GDM1 (cell line): Measurements from ENCODE around the gene CMTR1.

Experiments used
- DNase-seq: peaks from one replicate; lab custom pipeline; 2025; lab: John Stamatoyannopoulos, UW

Gene CMTR1

GRCh38 chr6:37477656-37478435 is 44.8 kb downstream of the CMTR1 start:
- no peak for DNase-seq

- no peak for DNase-seq
Observed at GRCh38 chr6:37478827-37479226, 45.8 kb downstream of the CMTR1 start.

DNA sequence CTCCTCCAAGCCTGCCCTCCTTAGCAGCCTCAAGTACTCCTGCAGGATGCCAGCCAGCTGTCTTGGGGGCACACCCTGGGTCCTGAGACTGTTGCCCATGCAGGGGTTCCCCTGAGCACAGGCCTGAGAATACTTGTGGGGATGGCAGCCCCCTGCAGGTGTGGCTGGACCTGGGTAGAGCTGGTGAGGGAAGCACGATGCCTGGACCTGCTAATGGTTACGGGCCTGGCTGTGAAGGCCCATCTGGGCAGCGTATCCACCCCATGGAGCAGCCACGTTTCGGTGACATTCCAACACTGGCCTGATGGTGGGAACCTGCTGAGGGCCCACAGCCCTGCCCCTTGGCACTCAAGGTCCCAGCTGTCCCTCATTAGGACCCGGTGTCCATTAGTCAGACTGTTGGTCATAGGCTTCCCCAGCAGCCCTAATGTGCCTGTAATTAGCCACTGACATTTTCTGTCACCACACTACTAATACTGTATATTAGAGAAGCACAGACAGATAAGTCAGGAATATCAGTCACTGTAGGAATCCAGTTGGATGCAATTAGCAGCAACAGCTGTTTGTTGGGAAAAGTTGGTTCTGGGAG is 46.3 kb downstream of the CMTR1 start:
- no peak for DNase-seq

GRCh38 chr6:37480118-37480736 is 47.2 kb downstream of the CMTR1 start:
- DNase-seq = no peak

GRCh38 chr6:37480951-37481534 is 48.0 kb downstream of the CMTR1 start:
- DNase-seq = no peak

DNA sequence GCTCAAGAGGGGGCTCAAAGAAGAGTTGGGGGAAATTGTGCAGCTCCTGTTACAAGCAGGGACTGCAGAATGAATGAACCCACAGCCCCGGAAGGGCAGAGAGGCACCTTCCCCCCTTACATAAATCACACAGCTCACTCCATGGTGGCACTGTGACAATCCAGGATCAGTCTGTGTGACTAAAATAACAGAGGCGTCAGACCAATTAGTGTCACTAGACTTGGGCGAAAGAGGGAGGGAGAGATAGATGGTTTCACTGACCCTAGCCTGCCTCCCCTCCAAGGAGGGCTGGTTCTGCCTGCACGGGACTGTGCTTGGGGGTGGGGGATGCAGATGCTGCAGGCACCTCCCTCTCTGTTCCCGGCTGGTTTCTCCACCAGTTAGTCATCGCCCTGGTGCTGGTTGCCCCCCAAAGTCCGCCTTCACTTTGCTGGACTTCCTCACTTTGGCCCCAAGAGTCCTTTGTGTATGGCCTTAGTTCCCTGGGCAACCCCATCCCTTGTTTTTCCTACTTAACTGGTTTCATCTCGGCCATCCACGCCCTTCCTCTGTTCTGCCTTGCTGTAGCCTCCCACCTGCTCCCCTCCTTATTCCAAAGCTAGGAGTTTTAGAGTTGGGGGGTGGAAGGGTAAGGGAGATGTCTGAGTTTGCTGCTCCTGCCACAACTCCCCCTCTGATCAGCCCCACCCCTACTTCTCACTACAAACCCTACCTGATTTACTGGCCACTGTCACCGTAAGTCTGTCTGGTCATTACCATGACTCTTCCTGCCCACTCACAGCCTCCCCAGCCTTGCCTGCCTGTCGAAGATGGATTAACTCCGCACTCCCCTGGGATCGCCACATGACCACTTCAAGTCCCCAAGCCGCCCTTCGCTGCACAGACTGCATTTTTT is 48.9 kb downstream of the CMTR1 start:
- no peak for DNase-seq

- DNase-seq = no peak
Observed at GRCh38 chr6:37482606-37483251, 49.7 kb downstream of the CMTR1 start.

DNA sequence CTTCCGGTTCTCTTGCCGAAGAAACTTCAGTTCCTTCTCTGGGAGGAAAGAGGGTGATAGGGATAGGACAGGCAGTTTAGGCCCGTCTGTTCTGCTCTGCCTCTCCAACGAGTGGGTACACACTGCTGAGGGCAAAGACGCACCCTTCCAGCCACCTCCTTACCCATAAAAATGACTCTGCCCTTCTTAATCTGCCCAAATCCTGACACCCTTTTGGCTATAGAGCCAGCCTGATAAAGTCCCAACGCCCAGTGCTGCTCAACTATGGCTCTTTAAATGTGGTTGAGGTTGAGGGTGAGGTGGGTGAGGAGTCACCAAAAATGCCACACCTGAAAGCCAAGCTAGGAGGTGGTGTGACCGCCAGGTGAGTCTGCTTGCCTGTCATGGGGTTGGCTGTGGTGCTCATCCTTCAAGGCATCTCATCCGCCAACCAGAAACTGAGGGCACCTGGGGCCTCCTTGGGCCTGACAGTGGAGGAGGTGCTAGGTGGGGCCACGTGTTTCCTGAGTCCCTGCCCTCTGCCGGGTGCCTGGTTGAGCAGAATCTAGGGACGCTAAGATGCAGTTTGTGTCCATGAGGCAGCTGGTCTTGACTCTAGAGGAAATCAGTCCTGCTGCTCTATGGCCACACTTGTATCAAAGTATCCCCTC is 50.4 kb downstream of the CMTR1 start:
- DNase-seq = no peak

- no peak for DNase-seq
Observed at GRCh38 chr6:37483917-37484785, 51.1 kb downstream of the CMTR1 start.

GRCh38 chr6:37484786-37485170 is 51.8 kb downstream of the CMTR1 start:
- DNase-seq = no peak

- DNase-seq = no peak
Observed at GRCh38 chr6:37485291-37485702, 52.3 kb downstream of the CMTR1 start.

DNA sequence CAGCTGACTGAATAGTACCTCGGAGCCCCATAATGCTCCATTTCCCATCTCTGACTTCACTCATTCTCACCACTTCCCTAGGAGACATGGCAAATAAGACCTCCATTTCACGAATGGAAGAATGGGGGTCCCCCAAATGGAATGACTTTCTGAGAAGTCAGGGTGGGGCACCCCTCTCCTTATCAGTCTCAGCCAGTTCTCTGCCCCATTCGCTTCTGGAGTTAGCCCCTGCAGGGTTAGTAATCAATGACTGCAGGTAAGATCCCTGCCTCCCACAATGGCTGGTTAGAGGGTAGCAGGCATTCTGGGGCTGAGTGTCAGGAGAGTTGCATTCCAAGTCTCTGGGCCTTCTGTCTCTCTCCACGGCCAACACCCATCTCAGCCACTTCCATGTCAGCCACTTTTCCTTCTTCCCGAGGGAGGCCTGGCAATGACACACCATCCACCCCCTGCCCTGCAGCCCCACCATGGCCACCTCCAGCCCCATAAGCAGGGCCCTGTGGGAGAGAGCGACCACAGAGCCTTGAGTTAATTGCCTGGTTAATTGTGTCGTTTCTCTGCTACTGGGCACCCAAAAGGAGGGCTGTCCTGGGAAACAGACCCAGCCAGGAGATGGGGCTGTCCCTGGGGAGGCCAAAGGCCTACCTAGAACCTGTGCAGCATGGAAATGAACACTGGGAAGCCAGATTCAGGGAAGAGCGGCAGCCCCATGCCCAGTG is 53.3 kb downstream of the CMTR1 start:
- DNase-seq = no peak

DNA sequence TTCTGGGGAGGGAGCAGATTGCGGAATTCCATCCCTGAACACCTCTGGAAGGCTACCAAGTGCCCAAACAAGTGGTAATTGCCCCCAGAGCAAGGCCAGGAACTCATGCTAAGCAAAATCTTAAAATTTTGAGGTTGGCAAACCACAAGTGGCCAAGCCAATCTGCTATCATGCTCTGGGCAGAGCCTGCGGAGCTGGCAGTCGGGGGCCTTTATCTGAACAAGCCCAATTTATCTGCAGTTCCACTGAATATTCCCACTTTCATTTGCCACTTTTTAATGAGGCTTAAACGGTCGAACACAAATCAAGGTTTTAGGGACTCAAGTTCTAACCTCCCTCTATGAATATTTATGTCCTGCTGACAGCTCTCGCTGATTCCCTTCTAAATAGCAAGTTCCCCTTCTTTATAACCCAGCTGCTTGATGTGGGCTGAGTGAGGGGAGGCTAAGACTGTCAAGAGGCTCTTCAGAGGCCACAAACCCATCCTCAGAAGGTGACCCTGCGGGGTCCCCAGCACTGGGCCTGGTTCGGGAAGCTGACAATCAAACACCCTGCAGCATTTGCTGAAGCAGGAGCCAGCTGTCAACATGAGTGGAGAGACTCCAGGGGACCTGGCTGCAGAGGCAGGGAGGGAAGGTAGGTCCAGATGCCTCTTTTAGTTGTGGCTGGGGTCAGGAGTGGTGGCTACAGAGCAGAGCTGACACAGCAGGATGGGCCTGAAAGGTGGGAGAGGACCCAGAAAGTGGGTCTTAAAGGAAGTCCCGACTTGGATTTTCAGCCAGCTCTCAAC is 54.8 kb downstream of the CMTR1 start:
- no peak for DNase-seq

DNA sequence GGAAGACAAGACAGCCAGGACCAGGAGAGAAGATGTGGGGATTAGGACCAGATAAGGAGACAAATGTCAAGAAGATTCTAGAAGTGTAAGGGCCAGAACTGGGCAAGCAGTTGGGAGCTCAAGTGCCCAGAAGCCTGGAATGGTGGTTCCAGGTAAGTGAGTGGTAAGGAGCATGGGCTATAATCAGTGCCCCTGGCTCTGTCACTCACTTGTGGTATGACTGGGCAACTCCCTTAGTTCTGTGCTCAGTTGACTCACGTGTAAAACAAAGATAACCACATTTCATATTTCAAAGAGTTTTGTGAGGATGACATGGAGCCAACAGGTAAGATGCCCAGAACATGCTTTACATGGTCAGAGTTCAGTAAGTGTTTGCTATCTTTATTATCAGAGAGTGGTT is 55.5 kb downstream of the CMTR1 start:
- DNase-seq = no peak

GRCh38 chr6:37489697-37490336 is 56.8 kb downstream of the CMTR1 start:
- DNase-seq = no peak

GRCh38 chr6:37490536-37491170 is 57.6 kb downstream of the CMTR1 start:
- DNase-seq = no peak

GRCh38 chr6:37491171-37491829 is 58.3 kb downstream of the CMTR1 start:
- no peak for DNase-seq
